ENCODE data around the gene PTCD1.

The PTCD1 gene

DNA sequence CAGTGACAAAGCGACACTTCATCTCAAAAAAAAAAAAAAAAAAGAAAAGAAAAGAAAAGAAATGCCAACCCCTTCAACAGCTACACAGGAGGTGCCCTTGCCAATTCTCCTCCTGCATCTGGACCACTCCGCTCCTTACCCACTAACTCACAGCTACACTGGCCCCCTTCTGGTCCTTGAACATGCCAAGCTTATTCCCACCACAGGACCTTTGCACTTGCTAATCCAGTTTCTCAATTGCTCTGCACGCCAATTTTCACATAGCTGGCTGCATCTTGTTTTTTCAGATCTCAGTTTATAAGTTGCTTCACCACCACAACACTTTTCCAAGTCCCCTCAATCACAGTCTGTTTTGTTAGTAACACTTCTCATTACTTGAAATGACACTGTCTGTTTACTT, 35.7 kb downstream of the PTCD1 start:
- TF ChIP-seq, protein P1, sequence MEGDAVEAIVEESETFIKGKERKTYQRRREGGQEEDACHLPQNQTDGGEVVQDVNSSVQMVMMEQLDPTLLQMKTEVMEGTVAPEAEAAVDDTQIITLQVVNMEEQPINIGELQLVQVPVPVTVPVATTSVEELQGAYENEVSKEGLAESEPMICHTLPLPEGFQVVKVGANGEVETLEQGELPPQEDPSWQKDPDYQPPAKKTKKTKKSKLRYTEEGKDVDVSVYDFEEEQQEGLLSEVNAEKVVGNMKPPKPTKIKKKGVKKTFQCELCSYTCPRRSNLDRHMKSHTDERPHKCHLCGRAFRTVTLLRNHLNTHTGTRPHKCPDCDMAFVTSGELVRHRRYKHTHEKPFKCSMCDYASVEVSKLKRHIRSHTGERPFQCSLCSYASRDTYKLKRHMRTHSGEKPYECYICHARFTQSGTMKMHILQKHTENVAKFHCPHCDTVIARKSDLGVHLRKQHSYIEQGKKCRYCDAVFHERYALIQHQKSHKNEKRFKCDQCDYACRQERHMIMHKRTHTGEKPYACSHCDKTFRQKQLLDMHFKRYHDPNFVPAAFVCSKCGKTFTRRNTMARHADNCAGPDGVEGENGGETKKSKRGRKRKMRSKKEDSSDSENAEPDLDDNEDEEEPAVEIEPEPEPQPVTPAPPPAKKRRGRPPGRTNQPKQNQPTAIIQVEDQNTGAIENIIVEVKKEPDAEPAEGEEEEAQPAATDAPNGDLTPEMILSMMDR (IDR thresholded peaks at IDR 0.05; ENCODE audit: borderline replicate concordance, insufficient read depth, low read depth, low read length) = no peak
- H3K4me3 ChIP-seq (ENCODE audit: low read depth, low read length) = no peak overlapping the region

DNA sequence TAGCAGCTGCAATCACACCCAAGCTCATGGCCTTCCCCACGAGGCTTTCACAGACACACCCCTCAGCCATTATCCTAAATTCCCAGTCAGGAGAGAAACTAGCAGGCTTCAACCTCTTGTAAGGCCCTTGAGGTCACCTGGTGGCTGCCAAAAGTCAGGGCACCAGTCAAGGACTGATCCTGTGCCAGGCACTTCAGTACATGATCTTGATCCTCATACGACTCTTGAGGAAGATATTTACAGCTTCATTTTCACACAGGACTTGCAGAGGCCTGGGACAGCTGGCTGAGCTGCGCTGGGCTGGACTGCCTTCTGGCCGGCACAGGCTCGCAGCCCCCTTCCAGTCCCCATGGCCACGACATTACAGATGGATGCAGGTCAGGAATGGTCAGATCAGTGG, 39.0 kb downstream of the PTCD1 start:
- H3K4me3 ChIP-seq (ENCODE audit: low read depth, low read length) = no peak overlapping the region

DNA sequence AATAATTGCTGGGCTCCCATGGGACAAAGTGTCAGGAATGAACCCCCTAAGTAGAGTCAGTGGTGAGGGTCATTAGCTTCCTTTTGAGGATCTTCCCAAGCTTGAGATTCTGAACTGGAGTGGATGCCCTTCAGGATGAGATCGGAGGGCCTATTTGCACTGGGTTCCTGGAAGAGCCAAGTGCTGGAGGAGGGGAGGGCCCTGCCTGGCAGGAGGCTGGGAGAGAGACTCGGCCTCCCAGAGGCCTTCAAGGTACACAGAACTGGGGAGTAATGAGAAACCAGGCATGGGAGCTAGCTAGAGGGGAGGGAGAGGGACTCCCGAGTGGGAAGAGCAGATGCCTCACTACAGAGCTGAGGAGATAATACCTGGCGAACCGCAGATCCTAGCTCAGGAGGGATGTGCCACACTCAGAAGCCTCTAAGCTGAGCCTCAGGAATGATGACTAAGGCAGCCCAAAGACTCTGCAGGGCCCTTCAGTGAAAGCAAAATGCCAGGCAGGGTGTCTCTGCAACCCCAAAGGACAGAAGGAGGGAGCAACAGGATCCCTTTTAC, 39.6 kb downstream of the PTCD1 start:
- TF ChIP-seq, protein P1 (IDR thresholded peaks at IDR 0.05; ENCODE audit: borderline replicate concordance, insufficient read depth, low read depth, low read length) = no peak
- H3K4me3 ChIP-seq (ENCODE audit: low read depth, low read length) = no peak overlapping the region

More for the DNA sequence above, 39.0 kb downstream of the PTCD1 start:
- TF ChIP-seq, protein P1 (IDR thresholded peaks at IDR 0.05; ENCODE audit: borderline replicate concordance, insufficient read depth, low read depth, low read length) = no peak

- TF ChIP-seq, protein P1 (IDR thresholded peaks at IDR 0.05; ENCODE audit: borderline replicate concordance, insufficient read depth, low read depth, low read length) = no peak
- H3K4me3 ChIP-seq (ENCODE audit: low read depth, low read length) = no peak overlapping the region
Observed at GRCh38 chr7:99397297-99397983, 41.2 kb downstream of the PTCD1 start.

DNA sequence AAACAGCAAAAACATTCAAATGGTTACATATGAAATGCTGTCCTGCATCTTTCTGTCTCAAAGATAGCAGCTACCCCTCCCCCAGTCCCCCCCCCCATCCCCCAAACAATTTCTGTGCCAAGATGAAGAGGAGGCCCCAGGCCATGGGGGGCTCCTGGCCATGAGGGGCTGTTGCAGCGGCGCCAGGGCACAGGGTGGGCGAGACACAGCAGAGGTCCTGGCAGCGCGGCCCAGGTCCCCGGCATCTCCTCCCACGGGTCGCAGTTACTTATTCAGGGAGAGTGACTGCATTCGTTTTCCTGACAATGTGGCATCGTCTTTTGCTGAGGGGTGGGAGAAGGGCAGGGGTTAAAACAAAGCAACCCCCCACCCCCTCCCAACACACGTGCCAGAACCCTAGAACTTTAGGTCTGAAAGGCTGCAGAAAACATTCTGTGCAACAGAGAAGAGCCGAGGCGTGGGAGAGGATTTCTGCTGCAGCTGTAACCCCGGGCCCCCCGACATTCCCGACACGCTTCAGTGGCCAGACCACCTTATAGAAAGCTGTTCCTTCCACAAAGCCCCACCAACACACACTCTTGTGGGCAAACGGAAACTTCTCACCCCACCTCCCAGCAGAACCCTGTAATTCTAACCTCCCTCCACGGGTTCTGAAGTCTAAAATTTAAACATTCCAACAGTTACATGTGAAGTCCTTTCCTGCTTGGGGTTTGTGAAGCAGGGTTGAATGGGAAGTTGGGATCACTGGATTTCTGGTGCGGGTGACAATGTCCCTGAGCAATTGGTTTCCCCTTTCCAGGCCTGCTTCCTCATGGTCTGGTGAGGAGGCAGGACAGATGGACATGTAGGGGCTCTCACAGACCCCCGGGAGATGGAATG, 41.9 kb downstream of the PTCD1 start:
- no peak overlapping the region for H3K4me3 ChIP-seq (ENCODE audit: low read depth, low read length)
- TF ChIP-seq, protein P1 (IDR thresholded peaks at IDR 0.05; ENCODE audit: borderline replicate concordance, insufficient read depth, low read depth, low read length) = no peak

- TF ChIP-seq, protein P1 (IDR thresholded peaks at IDR 0.05; ENCODE audit: borderline replicate concordance, insufficient read depth, low read depth, low read length) = no peak
- no peak overlapping the region for H3K4me3 ChIP-seq (ENCODE audit: low read depth, low read length)
Observed at GRCh38 chr7:99395616-99396327, 42.8 kb downstream of the PTCD1 start.
